NCI-H524 (cell line): ENCODE results near the gene F10.

ENCODE experiments used
- DNase-seq, 2 experiments: peaks; one replicate each; lab custom pipeline; 2025; lab: John Stamatoyannopoulos, UW

F10 gene

GRCh38 chr13:113171250-113172125, 48.9 kb downstream of the F10 start:
- no peak for DNase-seq

GRCh38 chr13:113172419-113172926, 49.9 kb downstream of the F10 start:
- DNase-seq = no peak

- no peak for DNase-seq
Measured at GRCh38 chr13:113176280-113176679, 53.7 kb downstream of the F10 start.

GRCh38 chr13:113176822-113177221, 54.2 kb downstream of the F10 start:
- DNase-seq = no peak

GRCh38 chr13:113178070-113178895, 55.7 kb downstream of the F10 start:
- no peak for DNase-seq

GRCh38 chr13:113178896-113179167, 56.2 kb downstream of the F10 start:
- no peak for DNase-seq

- DNase-seq = no peak
Measured at GRCh38 chr13:113179374-113180230, 57.0 kb downstream of the F10 start.

GRCh38 chr13:113182046-113182445, 59.4 kb downstream of the F10 start:
- no peak for DNase-seq

- no peak for DNase-seq
Measured at GRCh38 chr13:113183450-113184129, 61.0 kb downstream of the F10 start.

- no peak for DNase-seq
Measured at GRCh38 chr13:113184568-113185440, 62.2 kb downstream of the F10 start.

GRCh38 chr13:113186061-113186900, 63.7 kb downstream of the F10 start:
- no peak for DNase-seq

- no peak for DNase-seq
Measured at GRCh38 chr13:113187263-113187669, 64.7 kb downstream of the F10 start.

- no peak for DNase-seq
Measured at GRCh38 chr13:113187883-113188665, 65.5 kb downstream of the F10 start.

GRCh38 chr13:113190181-113190580, 67.6 kb downstream of the F10 start:
- no peak for DNase-seq

GRCh38 chr13:113192279-113192678, 69.7 kb downstream of the F10 start:
- no peak for DNase-seq

- DNase-seq = no peak
Measured at GRCh38 chr13:113192902-113193301, 70.3 kb downstream of the F10 start.

GRCh38 chr13:113195360-113195759, 72.8 kb downstream of the F10 start:
- DNase-seq = no peak

GRCh38 chr13:113196970-113197737, 74.6 kb downstream of the F10 start:
- no peak for DNase-seq
